Esophagus muscularis mucosa (tissue), 4 donors: ENCODE results near the gene NBPF12.
"Not testable (repeated sequence)": the region's sequence is repeated elsewhere in the genome, so short reads cannot be mapped to it uniquely, and the experiment has no call there.

Experiments used
- EP300 ChIP-seq: sonication (generic); formaldehyde crosslinking; IDR thresholded peaks from one replicate; pipeline ENCODE4 v1.6.1; 2017; ENCODE audit warnings: antibody characterized with exemption
- POLR2A ChIP-seq: fragments of 450-650 bp; IDR thresholded peaks from one replicate; pipeline ENCODE4 v1.6.1; 2017; ENCODE audit warnings: antibody characterized with exemption, moderate library complexity, mild to moderate bottlenecking, low read depth
- TF ChIP-seq, protein P1 (sequence below), 3 experiments: fragments of 200-600 bp in 2 of 3; fragments of 450-650 bp in 1 of 3; sonication (generic) in 2 of 3; IDR thresholded peaks; one replicate each; pipeline ENCODE4 v1.5.1; 2017 to 2019; ENCODE audit warnings: antibody characterized with exemption in 3 of 3, mild to moderate bottlenecking in 2 of 3, moderate library complexity in 1 of 3

DNA sequence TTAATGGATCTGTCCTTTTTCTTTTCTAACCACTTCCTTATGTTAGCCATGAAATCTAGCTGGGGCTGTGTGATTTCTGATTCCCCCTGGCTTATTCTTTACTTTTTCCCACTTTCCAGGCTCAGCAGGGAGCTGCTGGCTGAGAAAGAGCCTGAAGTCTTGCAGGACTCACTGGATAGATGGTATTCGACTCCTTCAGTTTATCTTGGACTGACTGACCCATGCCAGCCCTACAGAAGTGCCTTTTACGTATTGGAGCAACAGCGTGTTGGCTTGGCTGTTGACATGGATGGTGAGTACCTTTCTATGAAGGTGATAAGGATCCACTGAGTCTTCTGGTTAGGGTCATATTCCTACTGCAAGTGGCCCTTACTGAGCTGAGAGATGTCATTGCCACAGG, 51.3 kb downstream of the NBPF12 start:
- not testable (repeated sequence) for TF ChIP-seq POLR2A, EP300
- TF ChIP-seq, protein P1, sequence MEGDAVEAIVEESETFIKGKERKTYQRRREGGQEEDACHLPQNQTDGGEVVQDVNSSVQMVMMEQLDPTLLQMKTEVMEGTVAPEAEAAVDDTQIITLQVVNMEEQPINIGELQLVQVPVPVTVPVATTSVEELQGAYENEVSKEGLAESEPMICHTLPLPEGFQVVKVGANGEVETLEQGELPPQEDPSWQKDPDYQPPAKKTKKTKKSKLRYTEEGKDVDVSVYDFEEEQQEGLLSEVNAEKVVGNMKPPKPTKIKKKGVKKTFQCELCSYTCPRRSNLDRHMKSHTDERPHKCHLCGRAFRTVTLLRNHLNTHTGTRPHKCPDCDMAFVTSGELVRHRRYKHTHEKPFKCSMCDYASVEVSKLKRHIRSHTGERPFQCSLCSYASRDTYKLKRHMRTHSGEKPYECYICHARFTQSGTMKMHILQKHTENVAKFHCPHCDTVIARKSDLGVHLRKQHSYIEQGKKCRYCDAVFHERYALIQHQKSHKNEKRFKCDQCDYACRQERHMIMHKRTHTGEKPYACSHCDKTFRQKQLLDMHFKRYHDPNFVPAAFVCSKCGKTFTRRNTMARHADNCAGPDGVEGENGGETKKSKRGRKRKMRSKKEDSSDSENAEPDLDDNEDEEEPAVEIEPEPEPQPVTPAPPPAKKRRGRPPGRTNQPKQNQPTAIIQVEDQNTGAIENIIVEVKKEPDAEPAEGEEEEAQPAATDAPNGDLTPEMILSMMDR (IDR thresholded peaks at IDR 0.05), result not testable (repeated sequence)
